ENCODE measurements around the gene TMEM169.

- TF ChIP-seq, protein P1, sequence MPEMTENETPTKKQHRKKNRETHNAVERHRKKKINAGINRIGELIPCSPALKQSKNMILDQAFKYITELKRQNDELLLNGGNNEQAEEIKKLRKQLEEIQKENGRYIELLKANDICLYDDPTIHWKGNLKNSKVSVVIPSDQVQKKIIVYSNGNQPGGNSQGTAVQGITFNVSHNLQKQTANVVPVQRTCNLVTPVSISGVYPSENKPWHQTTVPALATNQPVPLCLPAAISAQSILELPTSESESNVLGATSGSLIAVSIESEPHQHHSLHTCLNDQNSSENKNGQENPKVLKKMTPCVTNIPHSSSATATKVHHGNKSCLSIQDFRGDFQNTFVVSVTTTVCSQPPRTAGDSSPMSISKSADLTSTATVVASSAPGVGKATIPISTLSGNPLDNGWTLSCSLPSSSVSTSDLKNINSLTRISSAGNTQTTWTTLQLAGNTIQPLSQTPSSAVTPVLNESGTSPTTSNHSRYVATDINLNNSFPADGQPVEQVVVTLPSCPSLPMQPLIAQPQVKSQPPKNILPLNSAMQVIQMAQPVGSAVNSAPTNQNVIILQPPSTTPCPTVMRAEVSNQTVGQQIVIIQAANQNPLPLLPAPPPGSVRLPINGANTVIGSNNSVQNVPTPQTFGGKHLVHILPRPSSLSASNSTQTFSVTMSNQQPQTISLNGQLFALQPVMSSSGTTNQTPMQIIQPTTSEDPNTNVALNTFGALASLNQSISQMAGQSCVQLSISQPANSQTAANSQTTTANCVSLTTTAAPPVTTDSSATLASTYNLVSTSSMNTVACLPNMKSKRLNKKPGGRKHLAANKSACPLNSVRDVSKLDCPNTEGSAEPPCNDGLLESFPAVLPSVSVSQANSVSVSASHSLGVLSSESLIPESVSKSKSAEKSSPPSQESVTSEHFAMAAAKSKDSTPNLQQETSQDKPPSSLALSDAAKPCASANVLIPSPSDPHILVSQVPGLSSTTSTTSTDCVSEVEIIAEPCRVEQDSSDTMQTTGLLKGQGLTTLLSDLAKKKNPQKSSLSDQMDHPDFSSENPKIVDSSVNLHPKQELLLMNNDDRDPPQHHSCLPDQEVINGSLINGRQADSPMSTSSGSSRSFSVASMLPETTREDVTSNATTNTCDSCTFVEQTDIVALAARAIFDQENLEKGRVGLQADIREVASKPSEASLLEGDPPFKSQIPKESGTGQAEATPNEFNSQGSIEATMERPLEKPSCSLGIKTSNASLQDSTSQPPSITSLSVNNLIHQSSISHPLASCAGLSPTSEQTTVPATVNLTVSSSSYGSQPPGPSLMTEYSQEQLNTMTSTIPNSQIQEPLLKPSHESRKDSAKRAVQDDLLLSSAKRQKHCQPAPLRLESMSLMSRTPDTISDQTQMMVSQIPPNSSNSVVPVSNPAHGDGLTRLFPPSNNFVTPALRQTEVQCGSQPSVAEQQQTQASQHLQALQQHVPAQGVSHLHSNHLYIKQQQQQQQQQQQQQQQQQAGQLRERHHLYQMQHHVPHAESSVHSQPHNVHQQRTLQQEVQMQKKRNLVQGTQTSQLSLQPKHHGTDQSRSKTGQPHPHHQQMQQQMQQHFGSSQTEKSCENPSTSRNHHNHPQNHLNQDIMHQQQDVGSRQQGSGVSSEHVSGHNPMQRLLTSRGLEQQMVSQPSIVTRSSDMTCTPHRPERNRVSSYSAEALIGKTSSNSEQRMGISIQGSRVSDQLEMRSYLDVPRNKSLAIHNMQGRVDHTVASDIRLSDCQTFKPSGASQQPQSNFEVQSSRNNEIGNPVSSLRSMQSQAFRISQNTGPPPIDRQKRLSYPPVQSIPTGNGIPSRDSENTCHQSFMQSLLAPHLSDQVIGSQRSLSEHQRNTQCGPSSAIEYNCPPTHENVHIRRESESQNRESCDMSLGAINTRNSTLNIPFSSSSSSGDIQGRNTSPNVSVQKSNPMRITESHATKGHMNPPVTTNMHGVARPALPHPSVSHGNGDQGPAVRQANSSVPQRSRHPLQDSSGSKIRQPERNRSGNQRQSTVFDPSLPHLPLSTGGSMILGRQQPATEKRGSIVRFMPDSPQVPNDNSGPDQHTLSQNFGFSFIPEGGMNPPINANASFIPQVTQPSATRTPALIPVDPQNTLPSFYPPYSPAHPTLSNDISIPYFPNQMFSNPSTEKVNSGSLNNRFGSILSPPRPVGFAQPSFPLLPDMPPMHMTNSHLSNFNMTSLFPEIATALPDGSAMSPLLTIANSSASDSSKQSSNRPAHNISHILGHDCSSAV (CRISPR knock-in tag; IDR thresholded peaks at IDR 0.05; ENCODE audit: borderline replicate concordance), result no peak
- TF ChIP-seq, protein P2, sequence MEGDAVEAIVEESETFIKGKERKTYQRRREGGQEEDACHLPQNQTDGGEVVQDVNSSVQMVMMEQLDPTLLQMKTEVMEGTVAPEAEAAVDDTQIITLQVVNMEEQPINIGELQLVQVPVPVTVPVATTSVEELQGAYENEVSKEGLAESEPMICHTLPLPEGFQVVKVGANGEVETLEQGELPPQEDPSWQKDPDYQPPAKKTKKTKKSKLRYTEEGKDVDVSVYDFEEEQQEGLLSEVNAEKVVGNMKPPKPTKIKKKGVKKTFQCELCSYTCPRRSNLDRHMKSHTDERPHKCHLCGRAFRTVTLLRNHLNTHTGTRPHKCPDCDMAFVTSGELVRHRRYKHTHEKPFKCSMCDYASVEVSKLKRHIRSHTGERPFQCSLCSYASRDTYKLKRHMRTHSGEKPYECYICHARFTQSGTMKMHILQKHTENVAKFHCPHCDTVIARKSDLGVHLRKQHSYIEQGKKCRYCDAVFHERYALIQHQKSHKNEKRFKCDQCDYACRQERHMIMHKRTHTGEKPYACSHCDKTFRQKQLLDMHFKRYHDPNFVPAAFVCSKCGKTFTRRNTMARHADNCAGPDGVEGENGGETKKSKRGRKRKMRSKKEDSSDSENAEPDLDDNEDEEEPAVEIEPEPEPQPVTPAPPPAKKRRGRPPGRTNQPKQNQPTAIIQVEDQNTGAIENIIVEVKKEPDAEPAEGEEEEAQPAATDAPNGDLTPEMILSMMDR (CRISPR knock-in tag; IDR thresholded peaks at IDR 0.05), result no peak
- no peak for TF ChIP-seq ZBTB21 (CRISPR knock-in tag; IDR thresholded peaks at IDR 0.05)
- no peak for TF ChIP-seq MAX (IDR thresholded peaks at IDR 0.05)
- TF ChIP-seq NONO (IDR thresholded peaks at IDR 0.05), result no peak
- no peak for TF ChIP-seq NONO (CRISPR knock-in tag; conservative IDR thresholded peaks at IDR 0.05)
Measured at GRCh38 chr2:216052420-216052819, 29.3 kb upstream of the TMEM169 start.
